SK-N-SH (cell line): ENCODE measurements around the gene RD3L. TPM values are rescaled to one million over a fixed set of nuclear protein-coding genes. Genes with fewer than 3 reads are reported as not detected.

Experiments
- CTCF ChIA-PET: fragments of 300-600, 350-600 bp; formaldehyde crosslinking; extraction: SDS; loops from one replicate; lab custom pipeline; 2021; lab: Yijun Ruan, JAX
- POLR2A ChIA-PET: fragments of 350-600 bp; sonication (Branson Sonifier 250); formaldehyde crosslinking; extraction: SDS; loops from one replicate; lab custom pipeline; 2020; ENCODE audit warnings: antibody characterized with exemption, inconsistent platforms; lab: Yijun Ruan, JAX
- DNase-seq: peaks from one replicate; pipeline ENCODE4 v3.0.0; 2012
- H2AFZ ChIP-seq: fragments of 200-600 bp; sonication (generic); 2 replicates; pipeline ENCODE4 v1.8.1; 2016; ENCODE audit warnings: antibody characterized with exemption, mild to moderate bottlenecking, low read depth
- H3F3A ChIP-seq: fragments of 200-600 bp; sonication (generic); replicated peaks from 2 replicates; pipeline ENCODE3; 2016; ENCODE audit warnings: antibody characterized with exemption, mild to moderate bottlenecking; ENCODE audit not compliant: insufficient read depth
- H3K27ac ChIP-seq, 2 experiments: fragments of 200-500 bp in 1 of 2; fragments of 200-600 bp in 1 of 2; sonication (Bioruptor generic) in 1 of 2; sonication (generic), shearing (Covaris generic) in 1 of 2; 2 replicates each; pipeline versions ENCODE4 v1.5.1 to v1.6.1; 2014 to 2016; ENCODE audit warnings: low read depth in 2 of 2, inconsistent platforms in 1 of 2, low read length in 1 of 2, mild to moderate bottlenecking in 1 of 2, mixed read lengths in 1 of 2
- H3K27me3 ChIP-seq: fragments of 200-600 bp; sonication (generic), shearing (Covaris generic); 2 replicates; pipeline ENCODE4 v1.6.1; 2016; ENCODE audit warnings: mixed run types; ENCODE audit not compliant: insufficient read depth
- H3K36me3 ChIP-seq, 2 experiments: fragments of 200-500 bp in 1 of 2; fragments of 200-600 bp in 1 of 2; sonication (Bioruptor generic) in 1 of 2; sonication (generic) in 1 of 2; replicated peaks in 1 of 2; 2 replicates each; pipeline versions ENCODE3 to v1.5.1; 2014 to 2016; ENCODE audit warnings: low read length in 1 of 2, mild to moderate bottlenecking in 1 of 2; ENCODE audit not compliant: insufficient read depth in 2 of 2, control insufficient read depth in 1 of 2
- H3K4me1 ChIP-seq, 2 experiments: fragments of 200-500 bp in 1 of 2; fragments of 200-600 bp in 1 of 2; sonication (Bioruptor generic) in 1 of 2; sonication (generic), shearing (Covaris generic) in 1 of 2; 2 replicates each; pipeline versions ENCODE4 v1.5.1 to v1.6.1; 2014 to 2016; ENCODE audit warnings: low read depth in 1 of 2, low read length in 1 of 2, mixed run types in 1 of 2; ENCODE audit not compliant: insufficient read depth in 2 of 2, control insufficient read depth in 1 of 2
- H3K4me2 ChIP-seq: fragments of 200-600 bp; sonication (generic), shearing (Covaris generic); 2 replicates; pipeline ENCODE4 v1.6.1; 2017; ENCODE audit warnings: mixed run types
- H3K4me3 ChIP-seq, 2 experiments: fragments of 200-500 bp in 1 of 2; fragments of 200-600 bp in 1 of 2; sonication (Bioruptor generic) in 1 of 2; sonication (generic), shearing (Covaris generic) in 1 of 2; 2 replicates each; pipeline versions ENCODE4 v1.5.1 to v1.8.1; 2014 to 2016; ENCODE audit warnings: low read depth in 2 of 2, inconsistent platforms in 1 of 2, low read length in 1 of 2, mild to moderate bottlenecking in 1 of 2, mixed read lengths in 1 of 2, moderate library complexity in 1 of 2
- H3K79me2 ChIP-seq: fragments of 200-600 bp; sonication (generic); 2 replicates; pipeline ENCODE4 v1.8.1; 2017; ENCODE audit warnings: mild to moderate bottlenecking; ENCODE audit not compliant: insufficient read depth
- H3K9ac ChIP-seq: fragments of 200-600 bp; sonication (generic); 2 replicates; pipeline ENCODE4 v1.6.1; 2017; ENCODE audit warnings: mixed run types
- H3K9me2 ChIP-seq: fragments of 200-600 bp; sonication (generic); 2 replicates; pipeline ENCODE4 v1.6.1; 2017; ENCODE audit warnings: mixed run types
- H3K9me3 ChIP-seq: fragments of 200-600 bp; sonication (generic); 2 replicates; pipeline ENCODE4 v1.6.1; 2017; ENCODE audit warnings: mixed run types, mild to moderate bottlenecking, moderate library complexity
- H4K20me1 ChIP-seq: fragments of 200-600 bp; sonication (generic); 2 replicates; pipeline ENCODE4 v1.6.1; 2017; ENCODE audit warnings: mild to moderate bottlenecking, mixed run types; ENCODE audit not compliant: insufficient read depth
- CHD2 ChIP-seq: fragments of 150-350 bp; IDR thresholded peaks from 2 replicates; pipeline ENCODE4 v1.6.1; 2018; ENCODE audit warnings: low read length; ENCODE audit not compliant: partially characterized antibody
- ELF1 ChIP-seq: IDR thresholded peaks from 2 replicates; pipeline ENCODE4 v1.4.0; 2012
- EP300 ChIP-seq, 2 experiments: IDR thresholded peaks; 2 replicates each; pipeline versions ENCODE4 v1.4.0 to v1.6.1; 2012; ENCODE audit warnings: borderline replicate concordance in 1 of 2, low read depth in 1 of 2, low read length in 1 of 2
- EZH2phosphoT487 ChIP-seq: fragments of 200-600 bp; sonication (generic); IDR thresholded peaks from 2 replicates; pipeline ENCODE4 v1.6.1; 2017; ENCODE audit warnings: low read depth, mixed run types, mild to moderate bottlenecking, antibody characterized with exemption, moderate library complexity, borderline replicate concordance
- FOSL2 ChIP-seq: IDR thresholded peaks from 2 replicates; pipeline ENCODE4 v1.4.0; 2012; ENCODE audit warnings: low read depth, mild to moderate bottlenecking, moderate library complexity, borderline replicate concordance
- FOXJ3 ChIP-seq: sonication (generic); formaldehyde crosslinking; IDR thresholded peaks from 2 replicates; pipeline ENCODE4 v1.5.1; 2020; ENCODE audit warnings: mild to moderate bottlenecking, missing genetic modification reagents
- GATA2 ChIP-seq: sonication (generic); formaldehyde crosslinking; IDR thresholded peaks from 2 replicates; pipeline ENCODE4 v1.5.0; 2020; ENCODE audit warnings: mild to moderate bottlenecking, missing genetic modification reagents
- MXI1 ChIP-seq: IDR thresholded peaks from 2 replicates; pipeline ENCODE4 v1.6.1; 2012; ENCODE audit warnings: mild to moderate bottlenecking, low read depth, low read length, improper control_type of control experiment
- NFIC ChIP-seq: IDR thresholded peaks from 2 replicates; pipeline ENCODE4 v1.4.0; 2012; ENCODE audit warnings: borderline replicate concordance
- NRF1 ChIP-seq: IDR thresholded peaks from 2 replicates; pipeline ENCODE4 v1.6.1; 2012; ENCODE audit warnings: low read depth, mild to moderate bottlenecking, low read length
- POLR2AphosphoS5 ChIP-seq: IDR thresholded peaks from 2 replicates; pipeline ENCODE4 v1.6.1; 2012; ENCODE audit warnings: low read depth, low read length
- RCOR1 ChIP-seq: fragments of 150-350 bp; IDR thresholded peaks from 2 replicates; pipeline ENCODE4 v1.6.1; 2017; ENCODE audit warnings: antibody characterized with exemption, low read length
- RFX5 ChIP-seq: IDR thresholded peaks from 2 replicates; pipeline ENCODE4 v1.6.1; 2012; ENCODE audit warnings: mild to moderate bottlenecking, improper control_type of control experiment, low read length
- RXRA ChIP-seq: IDR thresholded peaks from 2 replicates; pipeline ENCODE4 v1.4.0; 2012; ENCODE audit warnings: low read depth, mild to moderate bottlenecking, borderline replicate concordance
- SMC3 ChIP-seq: IDR thresholded peaks from 2 replicates; pipeline ENCODE4 v1.6.1; 2012; ENCODE audit warnings: low read depth, low read length, improper control_type of control experiment
- TAF1 ChIP-seq: IDR thresholded peaks from 2 replicates; pipeline ENCODE4 v1.6.1; 2012; ENCODE audit warnings: low read depth, mild to moderate bottlenecking, low read length, moderate library complexity, borderline replicate concordance
- TCF12 ChIP-seq: IDR thresholded peaks from 2 replicates; pipeline ENCODE4 v1.4.0; 2012
- TEAD4 ChIP-seq: IDR thresholded peaks from 2 replicates; pipeline ENCODE4 v1.4.0; 2012; ENCODE audit warnings: mild to moderate bottlenecking, borderline replicate concordance; ENCODE audit not compliant: insufficient read depth
- YY1 ChIP-seq: IDR thresholded peaks from 2 replicates; pipeline ENCODE4 v1.4.0; 2012; ENCODE audit warnings: low read depth, mild to moderate bottlenecking
- WGBS: methylation state at CpG from one replicate; pipeline ENCODE4 v1.1.6; 2017; ENCODE audit warnings: low lambda C conversion rate; 5-methylcytosine and 5-hydroxymethylcytosine counted together
- polyA plus RNA-seq, 3 experiments: library from polyadenylated mRNA; depleted of rRNA; stranded (reverse); fragments of >200 nt; gene quantifications; 2 replicates each; pipeline ENCODE4 v1.2.3, GENCODE V29; 2012
- TF ChIP-seq, protein P1 (sequence below): IDR thresholded peaks from 2 replicates; pipeline ENCODE4 v1.4.0; 2012; ENCODE audit warnings: low read depth, borderline replicate concordance
- TF ChIP-seq, protein P2 (sequence below): IDR thresholded peaks from 2 replicates; pipeline ENCODE4 v1.4.0; 2012; ENCODE audit warnings: low read depth
- TF ChIP-seq, protein P3 (sequence below): IDR thresholded peaks from 2 replicates; pipeline ENCODE4; 2012
- TF ChIP-seq, protein P4 (sequence below): fragments of 150-350 bp; IDR thresholded peaks from 2 replicates; pipeline ENCODE4 v1.6.1; 2017; ENCODE audit warnings: antibody characterized with exemption, low read length, low read depth, borderline replicate concordance

The RD3L gene
- polyA plus RNA-seq, 1 of the 3 experiments (the other 2 are of a cell fraction): not detected

DNA sequence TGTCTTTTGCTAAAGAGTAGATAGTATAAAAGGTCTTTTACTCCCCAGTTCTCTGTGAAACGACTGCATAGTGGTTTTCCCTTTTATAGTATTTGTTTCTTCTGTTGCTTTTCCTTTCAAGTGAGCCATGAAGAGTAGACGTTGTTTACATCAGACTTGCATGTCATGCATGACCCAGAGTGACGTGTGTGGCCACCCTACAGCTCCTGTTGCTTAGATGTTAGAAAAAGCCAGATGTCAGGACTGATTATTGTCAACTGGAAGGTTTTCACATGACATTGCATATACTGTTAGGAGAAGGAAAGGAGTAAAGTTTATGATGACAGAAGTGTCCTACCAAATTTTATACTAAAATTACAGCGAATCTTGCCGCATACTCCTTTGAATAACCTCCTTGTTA, 1.3 kb upstream of the RD3L start:
- Histone ChIP-seq H3K9me3 (no peaks in the 10 kb centered on the region), H3K4me2 (no peak overlapping the region), H3K27me3 (peaks cover 8% of the 10 kb centered on the region; the same call in 1 of the 2 replicates), H3K4me3 (no peak overlapping the region), H3K36me3 (no peaks in the 10 kb centered on the region), H4K20me1 (no peaks in the 10 kb centered on the region), H3K79me2 (no peaks in the 10 kb centered on the region), H3K9me2 (no peaks in the 10 kb centered on the region), H3K4me1 (no peaks in the 10 kb centered on the region), H2AFZ (no peak overlapping the region), H3F3A (no peaks in the 10 kb centered on the region), H3K9ac (no peak overlapping the region), H3K27ac (no peak overlapping the region)
- CTCF ChIA-PET: interaction anchor here (1.9 kb wide), 1 partner anchor 33 kb away, joined by 4 read pairs; no protein-coding TSS in a partner anchor
- no peak for DNase-seq
- WGBS: 49% methylated on average over 5 of the region's 5 CpGs
- TF ChIP-seq ELF1: no peak
- TF ChIP-seq, protein P1, sequence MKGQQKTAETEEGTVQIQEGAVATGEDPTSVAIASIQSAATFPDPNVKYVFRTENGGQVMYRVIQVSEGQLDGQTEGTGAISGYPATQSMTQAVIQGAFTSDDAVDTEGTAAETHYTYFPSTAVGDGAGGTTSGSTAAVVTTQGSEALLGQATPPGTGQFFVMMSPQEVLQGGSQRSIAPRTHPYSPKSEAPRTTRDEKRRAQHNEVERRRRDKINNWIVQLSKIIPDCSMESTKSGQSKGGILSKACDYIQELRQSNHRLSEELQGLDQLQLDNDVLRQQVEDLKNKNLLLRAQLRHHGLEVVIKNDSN: no peak
- TF ChIP-seq, protein P2, sequence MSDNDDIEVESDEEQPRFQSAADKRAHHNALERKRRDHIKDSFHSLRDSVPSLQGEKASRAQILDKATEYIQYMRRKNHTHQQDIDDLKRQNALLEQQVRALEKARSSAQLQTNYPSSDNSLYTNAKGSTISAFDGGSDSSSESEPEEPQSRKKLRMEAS: no peak
- TF ChIP-seq TEAD4: no peak
- TF ChIP-seq, protein P3, sequence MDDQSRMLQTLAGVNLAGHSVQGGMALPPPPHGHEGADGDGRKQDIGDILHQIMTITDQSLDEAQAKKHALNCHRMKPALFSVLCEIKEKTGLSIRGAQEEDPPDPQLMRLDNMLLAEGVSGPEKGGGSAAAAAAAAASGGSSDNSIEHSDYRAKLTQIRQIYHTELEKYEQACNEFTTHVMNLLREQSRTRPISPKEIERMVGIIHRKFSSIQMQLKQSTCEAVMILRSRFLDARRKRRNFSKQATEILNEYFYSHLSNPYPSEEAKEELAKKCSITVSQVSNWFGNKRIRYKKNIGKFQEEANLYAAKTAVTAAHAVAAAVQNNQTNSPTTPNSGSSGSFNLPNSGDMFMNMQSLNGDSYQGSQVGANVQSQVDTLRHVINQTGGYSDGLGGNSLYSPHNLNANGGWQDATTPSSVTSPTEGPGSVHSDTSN: no peak
- TF ChIP-seq YY1: no peak
- TF ChIP-seq EP300 (IDR thresholded peaks at IDR 0.05; ENCODE audit: borderline replicate concordance in 1 of 2, low read depth in 1 of 2, low read length in 1 of 2): no peak
- no peak for TF ChIP-seq TAF1
- TF ChIP-seq TCF12: no peak
- no peak for TF ChIP-seq RFX5
- no peak for TF ChIP-seq GATA2
- TF ChIP-seq CHD2: no peak
- TF ChIP-seq POLR2AphosphoS5: no peak
- no peak for TF ChIP-seq FOSL2
- TF ChIP-seq NRF1: no peak
- TF ChIP-seq, protein P4, sequence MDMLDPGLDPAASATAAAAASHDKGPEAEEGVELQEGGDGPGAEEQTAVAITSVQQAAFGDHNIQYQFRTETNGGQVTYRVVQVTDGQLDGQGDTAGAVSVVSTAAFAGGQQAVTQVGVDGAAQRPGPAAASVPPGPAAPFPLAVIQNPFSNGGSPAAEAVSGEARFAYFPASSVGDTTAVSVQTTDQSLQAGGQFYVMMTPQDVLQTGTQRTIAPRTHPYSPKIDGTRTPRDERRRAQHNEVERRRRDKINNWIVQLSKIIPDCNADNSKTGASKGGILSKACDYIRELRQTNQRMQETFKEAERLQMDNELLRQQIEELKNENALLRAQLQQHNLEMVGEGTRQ: no peak
- TF ChIP-seq RCOR1: no peak
- POLR2A ChIA-PET: no interaction called here

DNA sequence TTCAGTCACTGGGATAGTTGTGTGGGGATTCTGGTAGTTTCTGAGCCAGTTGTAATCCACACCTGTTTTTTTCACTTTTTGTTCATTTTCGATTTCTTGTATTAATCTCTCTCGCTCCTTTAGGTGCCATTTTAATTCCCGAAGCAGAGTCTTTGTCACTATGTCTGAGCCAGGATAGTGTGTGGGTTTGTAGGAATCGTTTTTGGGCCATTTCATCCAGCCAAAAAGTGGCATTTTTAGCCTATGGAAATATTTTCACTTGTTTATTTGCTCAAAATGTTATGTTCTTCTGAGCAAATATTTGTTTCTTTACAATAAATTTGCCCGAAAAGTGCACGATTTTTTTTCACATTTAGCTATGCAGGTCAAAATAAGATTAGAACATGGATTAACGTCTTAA, 867 bp downstream of the RD3L start:
- no peak overlapping the region for H3K4me2 ChIP-seq
- no peaks in the 10 kb centered on the region for H4K20me1 ChIP-seq
- WGBS: 40% methylated on average over 7 of the region's 7 CpGs
- no peaks in the 10 kb centered on the region for H3K4me1 ChIP-seq
- H2AFZ ChIP-seq: no peak overlapping the region
- no peaks in the 10 kb centered on the region for H3K9me3 ChIP-seq
- no peaks in the 10 kb centered on the region for H3K36me3 ChIP-seq
- H3K27ac ChIP-seq: no peak overlapping the region
- no peaks in the 10 kb centered on the region for H3K79me2 ChIP-seq
- peaks cover 21% of the 10 kb centered on the region; the same call in 1 of the 2 replicates for H3K27me3 ChIP-seq
- no peak overlapping the region for H3K9ac ChIP-seq
- CTCF ChIA-PET: interaction anchor here (1.0 to 1.2 kb wide), 2 partner anchors 20 to 31 kb away, joined by 4 to 5 read pairs; no protein-coding TSS in a partner anchor
- no peaks in the 10 kb centered on the region for H3K9me2 ChIP-seq
- H3K4me3 ChIP-seq: no peak overlapping the region
- POLR2A ChIA-PET: no interaction called here
- H3F3A ChIP-seq: no peaks in the 10 kb centered on the region
- DNase-seq: no peak
- no peak for TF ChIP-seq EZH2phosphoT487
- TF ChIP-seq FOXJ3 (CRISPR knock-in tag): no peak
- TF ChIP-seq RCOR1: no peak
- no peak for TF ChIP-seq TCF12
- TF ChIP-seq TAF1: no peak
- no peak for TF ChIP-seq TEAD4
- no peak for TF ChIP-seq MXI1
- TF ChIP-seq RXRA: no peak
- TF ChIP-seq NFIC: no peak
- no peak for TF ChIP-seq EP300 (IDR thresholded peaks at IDR 0.05; ENCODE audit: borderline replicate concordance in 1 of 2, low read depth in 1 of 2, low read length in 1 of 2)
- TF ChIP-seq, protein P2: no peak
- no peak for TF ChIP-seq CHD2
- TF ChIP-seq RFX5: no peak
- no peak for TF ChIP-seq SMC3
- no peak for TF ChIP-seq FOSL2
- no peak for TF ChIP-seq GATA2
